NT2/D1 (cell line): ENCODE results near the gene CHST1.

Experiments used
- SUZ12 ChIP-seq: IDR thresholded peaks from 2 replicates; pipeline ENCODE4 v1.6.1; 2011; ENCODE audit not compliant: insufficient read length, insufficient read depth; ENCODE audit errors: extremely low read depth
- YY1 ChIP-seq: IDR thresholded peaks from 2 replicates; pipeline ENCODE4 v1.6.1; 2011; ENCODE audit not compliant: insufficient read length, insufficient read depth
- ZNF274 ChIP-seq: IDR thresholded peaks from 2 replicates; pipeline ENCODE4 v1.6.1; 2011; ENCODE audit warnings: mild to moderate bottlenecking, low read depth, low read length

GRCh38 chr11:45624095-45624494, 41.3 kb downstream of the CHST1 start:
- no peak for TF ChIP-seq ZNF274
- TF ChIP-seq YY1: no peak
- no peak for TF ChIP-seq SUZ12
